Stimulated activated CD4-positive, alpha-beta T cell treated with anti-CD3 and anti-CD28 coated beads, TNF-alpha, amount 100 ng/mL, for 48 hours (primary cell): ENCODE data around the gene PRRG4.
"Not testable (repeated sequence)": the region's sequence is repeated elsewhere in the genome, so short reads cannot be mapped to it uniquely, and the experiment has no call there.

Experiments used
- DNase-seq, 3 donors: peaks; one replicate each; pipeline ENCODE4 v3.0.0-alpha.2; 2020; ENCODE audit warnings: low read depth in 3 of 3

The PRRG4 gene

GRCh38 chr11:32829680-32830412 is at the start of gene PRRG4:
Gene PRRG4, plus strand, starts transcription at chr11:32829927. Its CDS starts 603 bp downstream, at chr11:32830530.
- DNase-seq, result peak in 2 of 3 donors; percentile 19 to 52

DNA sequence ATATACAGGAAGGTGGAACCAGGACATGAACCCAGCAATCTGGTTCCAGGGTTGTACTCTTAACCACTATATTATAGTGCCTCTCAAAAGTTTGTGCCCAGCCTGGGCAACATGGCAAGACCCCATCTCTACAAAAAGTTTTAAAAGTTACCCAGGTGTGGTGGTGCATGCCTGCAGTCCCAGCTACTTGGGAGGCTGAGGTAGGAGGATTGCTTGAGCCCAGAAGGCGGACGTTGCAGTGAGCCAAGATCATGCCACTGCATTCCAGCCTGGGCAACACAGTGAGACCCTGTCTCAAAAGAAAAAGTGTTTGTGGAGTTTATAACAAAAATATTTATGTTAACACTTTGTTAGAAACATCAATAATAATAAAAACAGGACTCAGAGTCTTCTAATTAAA is 48.9 kb upstream of the PRRG4 start:
- DNase-seq, result not testable (repeated sequence)

GRCh38 chr11:32781721-32782120 is 48.0 kb upstream of the PRRG4 start:
- DNase-seq, result no peak

DNA sequence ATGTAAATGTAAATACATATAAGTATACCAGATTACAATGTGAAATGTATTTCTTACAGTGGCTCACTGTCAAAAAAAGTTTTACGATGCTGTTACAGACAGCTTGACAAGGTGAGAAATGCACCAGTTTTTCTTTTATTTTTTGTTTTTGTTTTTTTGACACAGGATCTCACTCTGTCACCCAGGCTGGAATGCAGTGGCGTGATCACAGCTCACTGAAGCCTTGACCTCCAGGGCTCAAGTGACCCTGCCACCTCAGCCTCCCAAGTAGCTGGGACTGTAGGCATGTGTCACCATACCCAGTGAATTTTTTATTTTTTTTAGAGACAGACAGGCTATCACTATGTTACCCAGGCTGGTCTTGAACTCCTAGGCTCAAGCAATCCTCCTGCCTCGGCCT is 44.5 kb upstream of the PRRG4 start:
- no peak for DNase-seq

DNA sequence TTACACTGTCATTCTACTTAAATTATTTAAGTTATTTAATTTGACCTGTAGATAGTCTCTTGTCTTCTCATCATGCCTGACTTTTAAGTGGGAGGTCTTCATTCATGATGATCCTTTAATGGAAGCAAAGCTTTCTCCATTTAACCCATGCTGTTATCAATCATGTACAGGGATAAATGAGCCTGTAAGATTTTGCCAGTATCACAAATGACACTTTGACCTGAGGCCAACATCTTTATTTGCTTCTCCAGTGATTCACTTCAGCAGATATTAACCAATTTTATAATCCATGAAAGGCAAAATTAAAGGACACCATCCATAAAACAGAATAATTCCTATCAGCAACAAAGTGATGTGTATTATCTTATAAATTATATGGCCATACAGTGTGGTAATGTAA is 42.9 kb upstream of the PRRG4 start:
- no peak for DNase-seq

- DNase-seq, result no peak
These were observed 38.8 kb upstream of the PRRG4 start for GRCh38 chr11:32790916-32791315.

GRCh38 chr11:32792111-32792947 is 37.4 kb upstream of the PRRG4 start:
- no peak for DNase-seq

DNA sequence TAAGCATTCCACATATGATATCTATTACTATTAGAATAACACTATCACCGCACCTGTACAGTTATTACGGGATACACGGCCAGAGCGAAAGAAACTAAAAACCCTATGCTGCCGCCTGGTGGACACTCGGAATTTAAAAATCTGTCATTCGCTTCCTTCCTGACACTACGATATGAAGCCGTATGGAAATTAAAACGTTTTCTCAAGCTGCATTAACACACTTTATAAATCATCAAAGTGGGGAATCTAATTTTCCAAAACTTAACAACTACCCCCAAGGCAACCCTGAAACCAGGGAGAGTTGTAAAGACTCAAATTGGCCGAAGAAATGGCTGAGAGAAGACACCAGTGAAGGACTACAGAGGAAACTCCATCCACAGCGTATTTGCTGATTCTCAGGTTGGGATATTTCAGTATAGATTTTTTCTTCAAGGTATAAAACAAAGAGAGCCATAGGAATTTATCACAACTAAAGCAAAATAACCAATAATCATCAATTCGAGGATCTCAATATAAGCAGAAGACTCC is 36.7 kb upstream of the PRRG4 start:
- DNase-seq, result peak; percentile 21 to 46 (median 37)

DNA sequence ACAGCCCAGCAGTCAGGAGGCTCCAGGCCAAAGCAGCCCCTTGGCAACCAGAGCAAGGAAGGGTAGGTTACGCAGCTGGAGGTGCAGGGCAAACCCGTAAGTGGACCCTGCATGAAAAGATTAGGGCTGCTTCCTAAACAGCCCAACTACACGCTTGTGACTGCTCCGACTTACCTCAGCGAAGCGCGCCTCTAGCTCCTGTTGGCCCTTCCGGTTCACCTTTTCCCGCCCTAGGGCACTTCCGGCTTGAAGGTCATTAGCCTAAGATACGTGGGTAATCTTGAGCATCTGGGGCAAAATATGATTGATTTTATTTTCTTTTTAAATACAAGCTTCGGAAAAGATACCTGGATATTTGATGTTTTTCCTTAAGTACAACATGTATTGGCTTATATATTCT is 35.3 kb upstream of the PRRG4 start, which contains the start of gene CCDC73:
CCDC73 (minus strand) TSS at position 224 of the 400 bp plus-strand sequence. CDS start 34,419 bp downstream, outside the sequence.
- no peak for DNase-seq

- DNase-seq, result no peak
These were observed 33.3 kb upstream of the PRRG4 start for GRCh38 chr11:32796425-32796824.

- peak; percentile 26 to 63 (median 47) for DNase-seq
These were observed 20.4 kb upstream of the PRRG4 start for GRCh38 chr11:32809313-32809712.

GRCh38 chr11:32817181-32817851 is 12.4 kb upstream of the PRRG4 start:
- DNase-seq, result no peak

GRCh38 chr11:32817852-32818183 is 11.9 kb upstream of the PRRG4 start:
- no peak for DNase-seq

DNA sequence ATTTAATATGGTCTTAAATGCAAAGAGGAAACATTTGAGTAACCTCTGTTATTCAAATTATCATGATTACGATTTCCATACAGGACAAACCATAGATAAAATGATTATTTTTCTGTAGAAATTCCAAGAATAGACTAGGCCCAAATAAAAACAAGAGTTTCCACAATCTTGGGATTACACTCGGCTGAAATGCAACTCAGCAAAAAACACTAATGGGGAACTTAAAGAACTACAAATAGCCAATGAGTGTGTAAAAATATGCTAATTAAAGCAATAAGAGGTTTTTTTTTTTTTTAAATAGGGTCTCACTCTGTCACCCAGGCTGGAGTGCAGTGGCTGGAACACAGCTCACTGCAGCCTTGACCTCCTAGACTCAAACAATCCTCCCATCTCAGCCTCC is 10.5 kb upstream of the PRRG4 start:
- DNase-seq, result no peak

DNA sequence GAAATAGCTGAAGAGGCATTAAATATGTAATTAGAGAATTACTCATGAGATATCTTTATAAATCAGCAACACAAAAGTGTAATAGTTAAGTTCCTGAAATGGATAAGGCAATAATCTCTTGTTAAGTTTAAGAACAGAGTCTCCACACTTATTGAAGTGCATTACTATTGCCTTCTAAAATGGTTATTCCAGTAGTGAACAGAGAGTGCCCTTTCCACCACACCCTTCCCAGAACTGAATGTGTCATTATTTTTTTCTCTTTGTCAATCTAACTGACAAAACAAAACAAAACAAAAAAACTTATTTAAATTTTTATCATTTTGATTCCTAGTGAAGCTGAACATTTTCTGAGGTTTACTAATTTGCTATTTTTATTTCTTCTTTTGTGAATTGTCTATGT is 9.2 kb upstream of the PRRG4 start:
- DNase-seq, result no peak

DNA sequence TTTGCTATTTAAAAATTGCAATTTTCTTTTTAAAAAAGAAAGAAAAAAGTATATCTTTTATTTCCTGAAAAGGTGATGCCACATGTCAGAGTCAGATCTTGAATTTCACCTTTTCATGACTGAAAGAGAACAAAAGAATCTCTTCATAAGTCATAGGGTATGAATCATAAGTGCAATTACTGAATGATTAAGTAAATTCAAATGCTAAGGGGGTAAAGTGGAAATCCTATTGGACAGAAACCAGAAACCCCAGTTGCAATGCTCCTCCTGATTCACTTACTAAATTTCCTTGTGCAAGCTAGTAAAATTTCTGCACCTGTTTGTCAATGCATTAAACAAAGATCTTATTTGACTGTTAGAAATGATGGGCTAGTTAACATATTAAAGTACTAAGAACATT is 8.2 kb upstream of the PRRG4 start:
- no peak for DNase-seq

GRCh38 chr11:32821917-32822560 is 7.7 kb upstream of the PRRG4 start:
- no peak for DNase-seq

- DNase-seq, result not testable (repeated sequence)
These were observed 6.1 kb upstream of the PRRG4 start for GRCh38 chr11:32823617-32824016.

- no peak for DNase-seq
These were observed 3.6 kb upstream of the PRRG4 start for GRCh38 chr11:32826113-32826512.

DNA sequence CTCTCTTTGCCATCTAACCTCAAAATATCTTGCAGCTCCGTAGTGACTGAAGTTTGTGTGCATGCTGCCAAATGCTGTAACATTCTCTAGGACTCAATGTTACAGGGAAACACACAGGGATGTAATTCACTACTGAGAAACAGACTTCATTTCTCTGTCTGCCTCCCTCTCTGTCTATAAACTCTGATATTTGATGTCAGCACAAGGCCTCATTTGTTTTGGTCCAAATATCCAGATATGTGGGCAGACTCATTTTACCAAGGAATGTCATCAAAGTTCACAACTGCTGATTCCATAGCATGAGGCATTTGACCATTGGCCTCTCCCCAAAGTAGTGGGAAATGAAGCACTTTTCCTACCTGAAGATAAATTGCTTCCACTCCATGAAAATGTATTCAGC is 2.5 kb upstream of the PRRG4 start:
- no peak for DNase-seq

- no peak for DNase-seq
These were observed 509 bp upstream of the PRRG4 start for GRCh38 chr11:32829157-32829679.

DNA sequence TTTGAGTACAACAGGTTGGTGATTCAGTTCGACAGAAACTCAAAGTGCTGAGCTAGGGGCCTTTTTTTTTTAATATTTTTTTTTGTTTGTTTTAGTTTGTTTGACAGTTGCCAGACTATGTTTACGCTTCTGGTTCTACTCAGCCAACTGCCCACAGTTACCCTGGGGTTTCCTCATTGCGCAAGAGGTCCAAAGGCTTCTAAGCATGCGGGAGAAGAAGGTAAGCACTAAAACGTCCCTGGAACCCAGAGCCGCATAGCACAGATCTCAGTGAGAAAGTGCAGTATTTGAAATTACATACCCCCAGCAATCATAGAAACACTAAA is 649 bp downstream of the PRRG4 start:
- no peak for DNase-seq
